Stomach smooth muscle (tissue), 2 donors: ENCODE measurements around the gene APLP2.

Source experiments
- H3K27ac ChIP-seq: one replicate; pipeline ENCODE4 v1.7.0; 2013; ENCODE audit warnings: mild to moderate bottlenecking, low read length, inconsistent platforms
- H3K27me3 ChIP-seq, 2 donors: one replicate each; pipeline ENCODE4 v1.7.0; 2013; ENCODE audit warnings: low read length in 2 of 2; ENCODE audit not compliant: insufficient read depth in 2 of 2, control insufficient read depth in 1 of 2
- H3K36me3 ChIP-seq, 2 donors: one replicate each; pipeline ENCODE4 v1.7.0; 2013; ENCODE audit warnings: low read length in 2 of 2; ENCODE audit not compliant: control insufficient read depth in 2 of 2, insufficient read depth in 2 of 2
- H3K4me1 ChIP-seq: one replicate; pipeline ENCODE4 v1.7.0; 2013; ENCODE audit warnings: low read length; ENCODE audit not compliant: control insufficient read depth, insufficient read depth
- H3K4me3 ChIP-seq, 2 donors: one replicate each; pipeline ENCODE4 v1.7.0; 2013; ENCODE audit warnings: low read length in 2 of 2
- H3K9ac ChIP-seq, 2 donors: one replicate each; pipeline ENCODE4 v1.7.0; 2013; ENCODE audit warnings: low read length in 2 of 2, mild to moderate bottlenecking in 1 of 2
- H3K9me3 ChIP-seq, 2 donors: one replicate each; pipeline ENCODE4 v1.7.0; 2013; ENCODE audit warnings: low read length in 2 of 2; ENCODE audit not compliant: control insufficient read depth in 2 of 2
- donor health status: healthy.
- donor health status: Pancreatic carcinoma.

APLP2 gene

GRCh38 chr11:130115218-130115617, 45.5 kb downstream of the APLP2 start:
- no peaks in the 10 kb centered on the region for H3K9me3 ChIP-seq
- no peaks in the 10 kb centered on the region for H3K27me3 ChIP-seq
- H3K27ac ChIP-seq, result no peak overlapping the region
- no peak overlapping the region for H3K4me3 ChIP-seq
- H3K9ac ChIP-seq, result no peak overlapping the region
- H3K36me3 ChIP-seq, result peaks cover 11 to 16% of the 10 kb centered on the region in 2 donors
- peaks cover 2% of the 10 kb centered on the region for H3K4me1 ChIP-seq

- no peak overlapping the region for H3K27ac ChIP-seq
- H3K9me3 ChIP-seq, result no peaks in the 10 kb centered on the region
- no peak overlapping the region for H3K9ac ChIP-seq
- H3K4me3 ChIP-seq, result no peak overlapping the region
- H3K36me3 ChIP-seq, result peaks cover 15 to 20% of the 10 kb centered on the region in 2 donors
- H3K27me3 ChIP-seq, result no peaks in the 10 kb centered on the region
- peaks cover 2% of the 10 kb centered on the region for H3K4me1 ChIP-seq
Measured at GRCh38 chr11:130118165-130118564, 48.5 kb downstream of the APLP2 start.

- Histone ChIP-seq H3K36me3 (peaks cover 21 to 26% of the 10 kb centered on the region in 2 donors), H3K27ac (no peak overlapping the region), H3K9me3 (no peaks in the 10 kb centered on the region), H3K27me3 (no peaks in the 10 kb centered on the region), H3K4me1 (peaks cover 2% of the 10 kb centered on the region), H3K9ac (no peak overlapping the region), H3K4me3 (no peak overlapping the region)
Measured at GRCh38 chr11:130118636-130119387, 49.1 kb downstream of the APLP2 start.

- H3K9ac ChIP-seq, result no peak overlapping the region
Measured at GRCh38 chr11:130120045-130120444, 50.4 kb downstream of the APLP2 start.

GRCh38 chr11:130121445-130121978, 51.8 kb downstream of the APLP2 start:
- H3K4me3 ChIP-seq, result no peak overlapping the region
- peaks cover 25 to 35% of the 10 kb centered on the region in 2 donors for H3K36me3 ChIP-seq
- H3K27me3 ChIP-seq, result no peaks in the 10 kb centered on the region
- H3K9ac ChIP-seq, result no peak overlapping the region
- H3K9me3 ChIP-seq, result no peaks in the 10 kb centered on the region
- H3K27ac ChIP-seq, result no peak overlapping the region
- no peaks in the 10 kb centered on the region for H3K4me1 ChIP-seq

More at GRCh38 chr11:130120045-130120444, 50.4 kb downstream of the APLP2 start:
- H3K27me3 ChIP-seq, result no peaks in the 10 kb centered on the region
- no peaks in the 10 kb centered on the region for H3K4me1 ChIP-seq
- peaks cover 25 to 29% of the 10 kb centered on the region in 2 donors for H3K36me3 ChIP-seq
- H3K4me3 ChIP-seq, result no peak overlapping the region
- no peaks in the 10 kb centered on the region for H3K9me3 ChIP-seq
- H3K27ac ChIP-seq, result no peak overlapping the region

GRCh38 chr11:130122141-130122575, 52.5 kb downstream of the APLP2 start:
- no peak overlapping the region for H3K9ac ChIP-seq
- no peak overlapping the region for H3K4me3 ChIP-seq
- H3K9me3 ChIP-seq, result no peaks in the 10 kb centered on the region
- H3K4me1 ChIP-seq, result no peaks in the 10 kb centered on the region
- no peak overlapping the region for H3K27ac ChIP-seq
- H3K36me3 ChIP-seq, result peaks cover 26 to 37% of the 10 kb centered on the region in 2 donors
- no peaks in the 10 kb centered on the region for H3K27me3 ChIP-seq

- Histone ChIP-seq H3K27ac (no peak overlapping the region), H3K9me3 (no peaks in the 10 kb centered on the region), H3K27me3 (no peaks in the 10 kb centered on the region), H3K36me3 (peaks cover 38 to 47% of the 10 kb centered on the region in 2 donors), H3K9ac (no peak overlapping the region), H3K4me1 (no peaks in the 10 kb centered on the region), H3K4me3 (no peak overlapping the region)
Measured at GRCh38 chr11:130123414-130124040, 53.8 kb downstream of the APLP2 start.

- no peaks in the 10 kb centered on the region for H3K4me1 ChIP-seq
- H3K4me3 ChIP-seq, result no peak overlapping the region
- H3K27me3 ChIP-seq, result no peaks in the 10 kb centered on the region
- peaks cover 43 to 52% of the 10 kb centered on the region in 2 donors for H3K36me3 ChIP-seq
- H3K9ac ChIP-seq, result no peak overlapping the region
- no peak overlapping the region for H3K27ac ChIP-seq
- H3K9me3 ChIP-seq, result no peaks in the 10 kb centered on the region
Measured at GRCh38 chr11:130124096-130124495, 54.4 kb downstream of the APLP2 start.

- Histone ChIP-seq H3K27ac (no peak overlapping the region), H3K4me3 (no peak overlapping the region), H3K36me3 (peaks cover 51 to 62% of the 10 kb centered on the region in 2 donors), H3K4me1 (no peaks in the 10 kb centered on the region), H3K9me3 (no peaks in the 10 kb centered on the region), H3K9ac (no peak overlapping the region), H3K27me3 (no peaks in the 10 kb centered on the region)
Measured at GRCh38 chr11:130125638-130126037, 55.9 kb downstream of the APLP2 start.

GRCh38 chr11:130126516-130126915, 56.8 kb downstream of the APLP2 start:
- H3K4me1 ChIP-seq, result no peaks in the 10 kb centered on the region
- H3K36me3 ChIP-seq, result peaks cover 52 to 66% of the 10 kb centered on the region in 2 donors
- no peak overlapping the region for H3K9ac ChIP-seq
- no peak overlapping the region for H3K4me3 ChIP-seq
- no peaks in the 10 kb centered on the region for H3K27me3 ChIP-seq
- no peaks in the 10 kb centered on the region for H3K9me3 ChIP-seq
- no peak overlapping the region for H3K27ac ChIP-seq
